ENCODE measurements around the gene RAB40C.
A peak's percentile ranks its signal among the peaks of the same experiment; 100 is the strongest.

RAB40C gene

GRCh38 chr16:575354-576196 is 14.3 kb upstream of the RAB40C start:
- no peak for DNase-seq

- DNase-seq: no peak
Measured at GRCh38 chr16:576197-576822, 13.6 kb upstream of the RAB40C start.

GRCh38 chr16:576823-577201 is 13.1 kb upstream of the RAB40C start:
- DNase-seq: no peak

GRCh38 chr16:577796-578195 is 12.1 kb upstream of the RAB40C start:
- no peak for DNase-seq

- no peak for DNase-seq
Measured at GRCh38 chr16:578232-578869, 11.5 kb upstream of the RAB40C start.

GRCh38 chr16:578870-579405 is 10.9 kb upstream of the RAB40C start:
- DNase-seq: no peak

- no peak for DNase-seq
Measured at GRCh38 chr16:580141-580945, 9.5 kb upstream of the RAB40C start.

- no peak for DNase-seq
Measured at GRCh38 chr16:580946-581498, 8.8 kb upstream of the RAB40C start.

- no peak for DNase-seq
Measured at GRCh38 chr16:582218-582613, 7.7 kb upstream of the RAB40C start.

- DNase-seq: no peak
Measured at GRCh38 chr16:582614-583331, 7.1 kb upstream of the RAB40C start.

- DNase-seq: no peak
Measured at GRCh38 chr16:583470-583814, 6.4 kb upstream of the RAB40C start.

GRCh38 chr16:583815-584591 is 5.9 kb upstream of the RAB40C start:
- no peak for DNase-seq

- no peak for DNase-seq
Measured at GRCh38 chr16:585351-585750, 4.5 kb upstream of the RAB40C start.

GRCh38 chr16:586047-586644 is 3.7 kb upstream of the RAB40C start:
- DNase-seq: no peak

- DNase-seq: no peak
Measured at GRCh38 chr16:586645-587590, 2.9 kb upstream of the RAB40C start.

- peak; percentile 44 for DNase-seq
Measured at GRCh38 chr16:588639-588888, 1.3 kb upstream of the RAB40C start.

GRCh38 chr16:588889-589657 is 793 bp upstream of the RAB40C start:
- DNase-seq: peak; percentile 99

GRCh38 chr16:590188-590814 is 435 bp downstream of the RAB40C start:
- no peak for DNase-seq

- no peak for DNase-seq
Measured at GRCh38 chr16:590815-591200, 942 bp downstream of the RAB40C start.

All from activated gamma-delta T cell (primary cell).